GM12878 (cell line): ENCODE measurements around the gene FZR1. TPM values are rescaled to one million over a fixed set of nuclear protein-coding genes. Genes with fewer than 3 reads are reported as not detected.

Experiments
- ATAC-seq: fragments of 200-7000 bp; cut with Tn5 transposase; 3 replicates; pipeline ENCODE4 v1.9.1; 2020; ENCODE audit warnings: mild to moderate bottlenecking, moderate library complexity
- BruUV-seq: library from RNA; stranded (reverse); fragments of 400-500 nt; replicated peaks from 2 replicates; lab custom pipeline; 2021; lab: Mats Ljungman, UMichigan
- CTCF ChIA-PET: fragments of 300-600 bp; sonication (Branson Sonifier 250); formaldehyde crosslinking; extraction: SDS; loops from one replicate; lab custom pipeline; 2021; ENCODE audit warnings: inconsistent platforms; lab: Yijun Ruan, JAX
- POLR2A ChIA-PET: fragments of 350-600 bp; formaldehyde crosslinking; extraction: SDS; loops from one replicate; lab custom pipeline; 2021; ENCODE audit warnings: inconsistent platforms; lab: Charles Lee
- RAD21 ChIA-PET: fragments of 300-600 bp; sonication (Branson Sonifier 250); formaldehyde crosslinking; loops from one replicate; lab custom pipeline; 2023; ENCODE audit warnings: antibody characterized with exemption; ENCODE audit not compliant: unreplicated experiment; lab: Charles Lee
- SMC1A ChIA-PET: fragments of 300-600 bp; sonication (Branson Sonifier 250); formaldehyde crosslinking; loops from one replicate; lab custom pipeline; 2023; ENCODE audit not compliant: unreplicated experiment, uncharacterized antibody; lab: Charles Lee
- DNase-seq: peaks from one replicate; pipeline ENCODE4 v3.0.0-alpha.2; 2011; ENCODE audit warnings: low read depth, low spot score
- FAIRE-seq: peaks from 3 replicates; lab custom pipeline; 2011; peaks lifted over from hg19 to GRCh38; lab: Jason Lieb, UNC
- H2AFZ ChIP-seq: 2 replicates; pipeline ENCODE4 v1.6.0; 2011; ENCODE audit warnings: low read depth, low read length, control low read depth; ENCODE audit not compliant: control insufficient read depth
- H3K27ac ChIP-seq: 2 replicates; pipeline ENCODE4 v1.5.1; 2011; ENCODE audit warnings: control low read depth; ENCODE audit not compliant: control insufficient read depth, insufficient read depth
- H3K27me3 ChIP-seq, 2 experiments: replicated peaks in 1 of 2; 2 replicates each; pipeline versions ENCODE4 v1.6.0 to v1.6.1; 2011; ENCODE audit warnings: low read length in 1 of 2; ENCODE audit not compliant: control insufficient read depth in 2 of 2, insufficient read depth in 2 of 2
- H3K36me3 ChIP-seq, 2 experiments: 2 replicates each; pipeline ENCODE4 v1.5.1; 2011; ENCODE audit warnings: low read length in 1 of 2; ENCODE audit not compliant: control insufficient read depth in 2 of 2, insufficient read depth in 2 of 2
- H3K4me1 ChIP-seq: 2 replicates; pipeline ENCODE4 v1.6.1; 2011; ENCODE audit warnings: mild to moderate bottlenecking, low read length, moderate library complexity, mixed read lengths; ENCODE audit not compliant: control insufficient read depth, insufficient read depth
- H3K4me2 ChIP-seq: 2 replicates; pipeline ENCODE4 v1.6.0; 2011; ENCODE audit warnings: control low read depth; ENCODE audit not compliant: control insufficient read depth, insufficient read depth
- H3K4me3 ChIP-seq: fragments of 200-600 bp; sonication (generic); 2 replicates; pipeline ENCODE4 v1.5.1; 2016
- H3K79me2 ChIP-seq: 2 replicates; pipeline ENCODE4 v1.6.0; 2011; ENCODE audit warnings: low read length; ENCODE audit not compliant: control insufficient read depth, insufficient read depth
- H3K9ac ChIP-seq: 2 replicates; pipeline ENCODE4 v1.8.0; 2011; ENCODE audit warnings: low read length, control low read depth, mixed read lengths; ENCODE audit not compliant: control insufficient read depth, insufficient read depth
- H3K9me3 ChIP-seq: replicated peaks from 3 replicates; pipeline ENCODE4 v1.5.1; 2011; ENCODE audit warnings: mild to moderate bottlenecking, low read length; ENCODE audit not compliant: control insufficient read depth, insufficient read depth
- H4K20me1 ChIP-seq: 2 replicates; pipeline ENCODE4 v1.6.0; 2011; ENCODE audit not compliant: control insufficient read depth, insufficient read depth
- CBX5 ChIP-seq: sonication (generic); IDR thresholded peaks from 2 replicates; pipeline ENCODE4 v1.6.1; 2016; ENCODE audit warnings: low read depth, moderate library complexity, mild to moderate bottlenecking, inconsistent platforms
- HDAC6 ChIP-seq: fragments of 200-600 bp; sonication (generic); IDR thresholded peaks from one replicate; pipeline ENCODE4 v1.8.0; 2017; ENCODE audit warnings: antibody characterized with exemption; ENCODE audit not compliant: unreplicated experiment
- HSF1 ChIP-seq: fragments of 150-350 bp; IDR thresholded peaks from 2 replicates; pipeline ENCODE4 v1.6.1; 2014; ENCODE audit warnings: mild to moderate bottlenecking, low read depth, low read length
- MLLT1 ChIP-seq: fragments of 450-650 bp; IDR thresholded peaks from 2 replicates; pipeline ENCODE4 v1.6.1; 2016; ENCODE audit warnings: mild to moderate bottlenecking
- MYC ChIP-seq: IDR thresholded peaks from 2 replicates; pipeline ENCODE4 v1.6.1; 2011; ENCODE audit warnings: mild to moderate bottlenecking, low read length, moderate library complexity, inconsistent platforms; ENCODE audit not compliant: insufficient read depth, insufficient replicate concordance, insufficient read length, severe bottlenecking
- POLR2A ChIP-seq: IDR thresholded peaks from 2 replicates; pipeline ENCODE4 v1.6.1; 2011; ENCODE audit warnings: low read depth, mild to moderate bottlenecking, low read length
- POLR2AphosphoS2 ChIP-seq: IDR thresholded peaks from 2 replicates; pipeline ENCODE4 v1.6.1; 2011; ENCODE audit warnings: low read depth, mild to moderate bottlenecking, low read length, improper control_type of control experiment, moderate library complexity
- REST ChIP-seq: IDR thresholded peaks from 2 replicates; pipeline ENCODE4 v1.6.1; 2012; ENCODE audit warnings: mild to moderate bottlenecking, low read depth, low read length
- SMAD1 ChIP-seq: fragments of 450-650 bp; IDR thresholded peaks from 2 replicates; pipeline ENCODE4 v1.6.1; 2018; ENCODE audit warnings: mild to moderate bottlenecking, low read depth; ENCODE audit not compliant: partially characterized antibody
- SUPT20H ChIP-seq: IDR thresholded peaks from 2 replicates; pipeline ENCODE4 v1.6.1; 2011; ENCODE audit warnings: low read depth, mild to moderate bottlenecking, low read length, moderate library complexity, borderline replicate concordance; ENCODE audit not compliant: control insufficient read depth
- TARDBP ChIP-seq: IDR thresholded peaks from 2 replicates; pipeline ENCODE4 v1.6.1; 2016; ENCODE audit warnings: borderline replicate concordance
- ZBED1 ChIP-seq: IDR thresholded peaks from 2 replicates; pipeline ENCODE4 v1.6.1; 2016; ENCODE audit warnings: borderline replicate concordance
- WGBS: methylation state at CpG from one replicate; pipeline ENCODE4 v1.1.6; 2016; ENCODE audit warnings: low lambda C conversion rate; ENCODE audit not compliant: insufficient replicate concordance, insufficient coverage; ENCODE audit errors: missing lambda C conversion rate; 5-methylcytosine and 5-hydroxymethylcytosine counted together
- in situ Hi-C: fragments of 300-500 bp; cut with MboI; formaldehyde crosslinking; loops from 9 replicates; pipeline ENCODE4 v1.14.3; 2018; ENCODE audit warnings: mixed read lengths
- intact Hi-C: fragments of 100-400 bp; cut with micrococcal nuclease; formaldehyde crosslinking; loops from one replicate; pipeline ENCODE4 v1.14.2; 2022; ENCODE audit not compliant: unreplicated experiment
- polyA plus RNA-seq, 11 experiments: library from polyadenylated mRNA; depleted of rRNA in 4 of 11; unstranded in 6 of 11; stranded (reverse) in 5 of 11; fragments of >200 nt; fragmentation: Nextera tagmentation in 4 of 11; fragmentation: Illumina TruSeq in 1 of 11; extraction: Ambion mirVana in 4 of 11; extraction: Trizol in 1 of 11; gene quantifications; 1 replicate in 1 of 11; 2 replicates in 10 of 11; pipeline versions ENCODE4 v1.2.1 to v1.2.3, GENCODE V29; 2011 to 2016; ENCODE audit warnings: inconsistent platforms in 2 of 11, missing spikeins in 2 of 11, low read depth in 1 of 11
- total RNA-seq, 4 experiments: library from RNA; depleted of rRNA in 3 of 4; stranded (reverse); fragments of >200 nt in 3 of 4; fragmentation: Illumina TruSeq in 1 of 4; extraction: Trizol in 1 of 4; gene quantifications; 2 replicates each; pipeline versions ENCODE4 v1.2.1 to v1.2.3, GENCODE V29; 2013 to 2021

The FZR1 gene
- total and polyA plus RNA-seq, 10 of the 15 experiments (the other 5 are each of a cell fraction or from before 2014, with no cell fraction given) = 0.11 to 44.2 (median 29.3) TPM

GRCh38 chr19:3518659-3519058, 12.5 kb downstream of the FZR1 start (continued):
- TF ChIP-seq REST (no peak), POLR2A (no peak), SUPT20H (no peak), CBX5 (no peak), MYC (no peak), MLLT1 (no peak), ZBED1 (no peak)

GRCh38 chr19:3519126-3519525, 13.0 kb downstream of the FZR1 start:
- CTCF ChIA-PET = interaction anchor here (0.6 kb wide), 1 partner anchor 91 kb away, joined by 3 read pairs; no protein-coding TSS in a partner anchor
- ATAC-seq = no peak
- in situ Hi-C loops = no loop called here
- no peaks in the 10 kb centered on the region for H3K9me3 ChIP-seq
- TF ChIP-seq HDAC6 (no peak), SMAD1 (no peak), TARDBP (no peak), POLR2AphosphoS2 (no peak), HSF1 (no peak)
- TF ChIP-seq, all 136 proteins: peak for 0
- Histone ChIP-seq H2AFZ (no peak overlapping the region), H3K79me2 (peaks cover 5% of the 10 kb centered on the region), H3K9ac (no peak overlapping the region), H3K27ac (no peak overlapping the region), H3K4me2 (no peak overlapping the region), H3K36me3 (peaks cover 3 to 19% of the 10 kb centered on the region in 2 experiments; a peak in 2 of 4 replicates), H4K20me1 (no peaks in the 10 kb centered on the region), H3K27me3 (no peaks in the 10 kb centered on the region), H3K4me1 (peaks cover 4% of the 10 kb centered on the region; the same call in 1 of the 2 replicates), H3K4me3 (no peak overlapping the region)
- SMC1A ChIA-PET = no interaction called here
- RAD21 ChIA-PET = no interaction called here
- POLR2A ChIA-PET = no interaction called here
- WGBS = 93% methylated on average over 18 of the region's 18 CpGs
- BruUV-seq = no TSS peak
- intact Hi-C loops = no loop called here
- DNase-seq = no peak
- no peak for FAIRE-seq
